Astrocyte (in vitro differentiated cells and primary cell): ENCODE results near the gene TERB1.

Source experiments
- EZH2 ChIP-seq: IDR thresholded peaks from 2 replicates; pipeline ENCODE4 v1.6.1; 2012; ENCODE audit warnings: mild to moderate bottlenecking, low read length, inconsistent platforms; ENCODE audit not compliant: insufficient read depth
- TF ChIP-seq, protein P1 (sequence below): IDR thresholded peaks from 2 replicates; pipeline ENCODE4 v1.5.1; 2011; ENCODE audit warnings: low read depth, mild to moderate bottlenecking, inconsistent platforms, low read length, moderate library complexity; ENCODE audit not compliant: insufficient read depth

DNA sequence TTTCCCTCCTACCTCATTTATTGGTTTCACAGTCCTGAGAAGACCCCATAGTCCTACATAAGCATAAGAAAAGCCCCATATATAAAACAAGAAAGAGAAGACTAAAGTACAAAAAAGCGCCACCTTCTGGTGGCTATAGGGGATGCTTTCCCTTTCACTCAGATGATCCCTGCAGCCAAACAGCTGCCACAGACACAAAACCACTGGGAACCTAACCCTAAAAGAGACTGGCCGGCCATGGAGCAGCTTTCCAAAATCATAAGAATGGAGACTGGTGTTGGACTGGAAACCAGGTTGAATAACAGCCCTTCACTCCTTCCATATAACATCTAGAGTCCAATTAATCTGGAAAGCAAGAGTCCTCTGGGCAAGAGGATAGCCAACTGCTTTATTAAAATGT is 61.4 kb downstream of the TERB1 start:
- TF ChIP-seq, protein P1, sequence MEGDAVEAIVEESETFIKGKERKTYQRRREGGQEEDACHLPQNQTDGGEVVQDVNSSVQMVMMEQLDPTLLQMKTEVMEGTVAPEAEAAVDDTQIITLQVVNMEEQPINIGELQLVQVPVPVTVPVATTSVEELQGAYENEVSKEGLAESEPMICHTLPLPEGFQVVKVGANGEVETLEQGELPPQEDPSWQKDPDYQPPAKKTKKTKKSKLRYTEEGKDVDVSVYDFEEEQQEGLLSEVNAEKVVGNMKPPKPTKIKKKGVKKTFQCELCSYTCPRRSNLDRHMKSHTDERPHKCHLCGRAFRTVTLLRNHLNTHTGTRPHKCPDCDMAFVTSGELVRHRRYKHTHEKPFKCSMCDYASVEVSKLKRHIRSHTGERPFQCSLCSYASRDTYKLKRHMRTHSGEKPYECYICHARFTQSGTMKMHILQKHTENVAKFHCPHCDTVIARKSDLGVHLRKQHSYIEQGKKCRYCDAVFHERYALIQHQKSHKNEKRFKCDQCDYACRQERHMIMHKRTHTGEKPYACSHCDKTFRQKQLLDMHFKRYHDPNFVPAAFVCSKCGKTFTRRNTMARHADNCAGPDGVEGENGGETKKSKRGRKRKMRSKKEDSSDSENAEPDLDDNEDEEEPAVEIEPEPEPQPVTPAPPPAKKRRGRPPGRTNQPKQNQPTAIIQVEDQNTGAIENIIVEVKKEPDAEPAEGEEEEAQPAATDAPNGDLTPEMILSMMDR, result peak; percentile 60
- TF ChIP-seq EZH2, result no peak
